Mesenchymal stem cell (in vitro differentiated cells and primary cell): ENCODE results near the gene FYN.

Experiments
- DNase-seq: peaks from one replicate; pipeline ENCODE4 v3.0.0-alpha.2; 2013
- H2AFZ ChIP-seq: one replicate; pipeline ENCODE4 v1.6.1; 2013; ENCODE audit warnings: low read depth, mild to moderate bottlenecking, control low read depth, inconsistent platforms, low read length, moderate library complexity
- H2AK5ac ChIP-seq: 2 replicates; pipeline ENCODE4 v1.6.1; 2013; ENCODE audit warnings: low read length, moderate library complexity, mild to moderate bottlenecking, inconsistent platforms; ENCODE audit not compliant: severe bottlenecking
- H2BK120ac ChIP-seq: one replicate; pipeline ENCODE4 v1.6.1; 2013; ENCODE audit warnings: low read depth, mild to moderate bottlenecking, inconsistent platforms, low read length, moderate library complexity
- H2BK12ac ChIP-seq, 2 experiments: one replicate each; pipeline ENCODE4 v1.6.1; 2013; ENCODE audit warnings: inconsistent platforms in 2 of 2, low read length in 2 of 2, mild to moderate bottlenecking in 2 of 2, moderate library complexity in 2 of 2, control low read depth in 1 of 2
- H2BK15ac ChIP-seq: one replicate; pipeline ENCODE4 v1.6.1; 2013; ENCODE audit warnings: mild to moderate bottlenecking, low read depth, inconsistent platforms; ENCODE audit not compliant: poor library complexity, severe bottlenecking
- H2BK5ac ChIP-seq: 2 replicates; pipeline ENCODE4 v1.6.1; 2013; ENCODE audit warnings: low read depth, mild to moderate bottlenecking, low read length, control low read depth, inconsistent platforms; ENCODE audit not compliant: poor library complexity, severe bottlenecking
- H3K14ac ChIP-seq, 2 experiments: one replicate each; pipeline ENCODE4 v1.6.1; 2013; ENCODE audit warnings: inconsistent platforms in 2 of 2, low read length in 2 of 2, control low read depth in 1 of 2, mild to moderate bottlenecking in 1 of 2, moderate library complexity in 1 of 2
- H3K18ac ChIP-seq, 2 experiments: one replicate each; pipeline ENCODE4 v1.6.1; 2013; ENCODE audit warnings: inconsistent platforms in 2 of 2, low read length in 2 of 2, control low read depth in 1 of 2, low read depth in 1 of 2, mild to moderate bottlenecking in 1 of 2
- H3K23ac ChIP-seq, 2 experiments: one replicate each; pipeline ENCODE4 v1.6.1; 2013; ENCODE audit warnings: inconsistent platforms in 2 of 2, low read length in 2 of 2, mild to moderate bottlenecking in 2 of 2, moderate library complexity in 2 of 2, control low read depth in 1 of 2
- H3K27ac ChIP-seq: 2 replicates; pipeline ENCODE4 v1.5.1; 2013; ENCODE audit warnings: mild to moderate bottlenecking, moderate library complexity, low read length, control low read depth, inconsistent platforms; ENCODE audit not compliant: poor library complexity, severe bottlenecking
- H3K27me3 ChIP-seq, 2 experiments: 2 replicates each; pipeline versions ENCODE4 v1.6.1 to v1.7.0; 2013; ENCODE audit warnings: low read length in 2 of 2, mild to moderate bottlenecking in 2 of 2, moderate library complexity in 2 of 2, control low read depth in 1 of 2, inconsistent platforms in 1 of 2; ENCODE audit not compliant: control insufficient read depth in 1 of 2, insufficient read depth in 1 of 2
- H3K36me3 ChIP-seq, 2 experiments: 2 replicates each; pipeline versions ENCODE4 v1.6.1 to v1.7.0; 2013; ENCODE audit warnings: low read length in 2 of 2, control low read depth in 1 of 2, inconsistent platforms in 1 of 2, low read depth in 1 of 2, mild to moderate bottlenecking in 1 of 2; ENCODE audit not compliant: insufficient read depth in 2 of 2, control insufficient read depth in 1 of 2
- H3K4ac ChIP-seq, 2 experiments: one replicate each; pipeline ENCODE4 v1.6.1; 2013; ENCODE audit warnings: inconsistent platforms in 2 of 2, low read length in 2 of 2, mild to moderate bottlenecking in 2 of 2, moderate library complexity in 2 of 2, control low read depth in 1 of 2, low read depth in 1 of 2
- H3K4me1 ChIP-seq: 2 replicates; pipeline ENCODE4 v1.6.1; 2013; ENCODE audit warnings: low read depth, low read length, control low read depth; ENCODE audit not compliant: control insufficient read depth, insufficient read depth
- H3K4me2 ChIP-seq: 2 replicates; pipeline ENCODE4 v1.6.1; 2013; ENCODE audit warnings: low read length, mild to moderate bottlenecking, inconsistent platforms; ENCODE audit not compliant: poor library complexity, severe bottlenecking
- H3K4me3 ChIP-seq, 2 experiments: 2 replicates each; pipeline versions ENCODE4 v1.5.1 to v1.7.0; 2013; ENCODE audit warnings: low read length in 2 of 2, mild to moderate bottlenecking in 2 of 2, control low read depth in 1 of 2, low read depth in 1 of 2; ENCODE audit not compliant: insufficient read depth in 1 of 2
- H3K79me1 ChIP-seq: replicated peaks from 2 replicates; pipeline ENCODE4 v1.6.1; 2013; ENCODE audit warnings: mild to moderate bottlenecking, control low read depth, low read length, inconsistent platforms; ENCODE audit not compliant: poor library complexity, severe bottlenecking
- H3K9ac ChIP-seq: 2 replicates; pipeline ENCODE4 v1.7.0; 2013; ENCODE audit warnings: mild to moderate bottlenecking, low read length, moderate library complexity
- H3K9me3 ChIP-seq: 2 replicates; pipeline ENCODE4 v1.7.0; 2013; ENCODE audit warnings: mild to moderate bottlenecking, low read length; ENCODE audit not compliant: control insufficient read depth
- H4K8ac ChIP-seq: one replicate; pipeline ENCODE4 v1.6.1; 2013; ENCODE audit warnings: inconsistent platforms, mild to moderate bottlenecking, low read length, moderate library complexity
- H4K91ac ChIP-seq: one replicate; pipeline ENCODE4 v1.6.1; 2013; ENCODE audit warnings: mild to moderate bottlenecking, low read length, inconsistent platforms
- WGBS: methylation state at CpG from one replicate; pipeline ENCODE4 v1.1.7; 2013; ENCODE audit warnings: mixed read lengths; 5-methylcytosine and 5-hydroxymethylcytosine counted together

The FYN gene

DNA sequence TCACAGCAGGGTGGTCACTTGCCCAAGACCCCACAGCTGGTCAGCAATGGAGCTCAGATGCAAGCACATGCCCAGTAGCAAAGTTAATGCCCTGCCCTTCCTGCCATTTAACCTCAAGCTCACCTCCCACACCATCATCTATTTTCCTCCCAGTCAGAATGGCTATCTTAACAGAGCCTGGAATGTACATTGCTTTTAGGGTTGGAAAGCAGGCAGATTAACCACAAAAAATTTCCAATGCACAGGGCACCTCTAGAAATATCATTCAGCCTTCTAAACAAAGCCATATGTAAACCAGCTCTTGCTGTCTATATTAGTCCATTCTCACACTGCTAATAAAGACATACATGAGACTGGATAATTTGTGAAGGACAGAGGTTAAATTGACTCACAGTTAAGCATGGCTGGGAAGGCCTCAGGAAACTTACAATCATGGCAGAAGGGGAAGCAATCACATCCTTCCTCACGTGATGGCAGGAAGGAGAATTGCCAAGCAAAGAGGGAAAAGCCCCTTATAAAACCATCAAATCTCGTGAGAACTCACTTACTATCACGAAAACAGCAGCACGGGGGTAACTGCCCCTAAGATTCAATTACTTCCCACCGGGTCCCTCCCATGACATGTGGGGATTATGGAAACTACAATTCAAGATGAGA, 106.9 kb downstream of the FYN start:
- 64% methylated on average over 1 of the region's 5 CpGs for WGBS
- Histone ChIP-seq H2BK15ac (no peak overlapping the region), H2BK12ac (peak overlapping the region in 1 of 2 experiments; percentile 59), H3K9me3 (no peaks in the 10 kb centered on the region), H3K36me3 (peaks cover 3 to 12% of the 10 kb centered on the region in 2 experiments), H3K4me2 (no peak overlapping the region), H3K4me3 (no peak overlapping the region), H3K14ac (no peak overlapping the region), H3K18ac (no peak overlapping the region), H2AFZ (no peak overlapping the region), H3K27me3 (no peaks in the 10 kb centered on the region), H4K91ac (no peak overlapping the region), H3K23ac (no peak overlapping the region), H3K79me1 (peaks cover 12% of the 10 kb centered on the region), H2BK5ac (no peak overlapping the region), H4K8ac (no peak overlapping the region), H3K4ac (no peak overlapping the region), H2AK5ac (no peak overlapping the region), H3K9ac (no peak overlapping the region), H3K27ac (no peak overlapping the region), H3K4me1 (peaks cover 13% of the 10 kb centered on the region), H2BK120ac (no peak overlapping the region)
- DNase-seq = no peak

DNA sequence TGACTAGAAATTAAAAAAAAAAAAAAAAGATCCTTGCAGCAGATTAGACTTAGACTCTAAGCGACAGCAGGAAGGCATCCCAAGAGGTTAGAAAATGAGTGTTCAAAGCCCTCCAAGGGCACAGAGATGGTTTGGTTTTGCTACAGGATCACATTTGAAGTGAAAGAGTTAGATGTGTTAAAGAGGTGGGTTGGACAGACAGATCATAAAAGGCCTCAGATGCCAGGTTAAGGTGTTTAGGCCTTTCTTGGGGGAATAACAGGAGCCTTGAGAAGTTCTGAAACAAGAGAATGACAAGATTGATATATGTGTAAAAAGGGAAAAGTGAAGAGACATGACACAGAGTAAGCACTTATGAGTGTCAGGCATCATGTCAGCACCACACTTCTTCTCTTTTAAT, 107.5 kb downstream of the FYN start:
- no peak overlapping the region for H4K91ac ChIP-seq
- no peak overlapping the region for H3K18ac ChIP-seq
- no peak overlapping the region for H2BK15ac ChIP-seq
- peaks cover 13% of the 10 kb centered on the region for H3K4me1 ChIP-seq
- no peak overlapping the region for H3K14ac ChIP-seq
- no peak for DNase-seq
- no peak overlapping the region for H3K4me2 ChIP-seq
- H3K9ac ChIP-seq = no peak overlapping the region
- H2BK120ac ChIP-seq = no peak overlapping the region
- H3K27ac ChIP-seq = no peak overlapping the region
- peaks cover 3 to 13% of the 10 kb centered on the region in 2 experiments for H3K36me3 ChIP-seq
- no peak overlapping the region for H3K4me3 ChIP-seq
- WGBS = 97% methylated on average over 1 of the region's 1 CpG
- no peak overlapping the region for H2AK5ac ChIP-seq
- H2AFZ ChIP-seq = no peak overlapping the region
- no peak overlapping the region for H2BK12ac ChIP-seq
- no peak overlapping the region for H2BK5ac ChIP-seq
- H3K23ac ChIP-seq = no peak overlapping the region
- H3K4ac ChIP-seq = no peak overlapping the region
- H3K27me3 ChIP-seq = no peaks in the 10 kb centered on the region
- no peak overlapping the region for H4K8ac ChIP-seq
- H3K9me3 ChIP-seq = no peaks in the 10 kb centered on the region
- peaks cover 12% of the 10 kb centered on the region for H3K79me1 ChIP-seq

DNA sequence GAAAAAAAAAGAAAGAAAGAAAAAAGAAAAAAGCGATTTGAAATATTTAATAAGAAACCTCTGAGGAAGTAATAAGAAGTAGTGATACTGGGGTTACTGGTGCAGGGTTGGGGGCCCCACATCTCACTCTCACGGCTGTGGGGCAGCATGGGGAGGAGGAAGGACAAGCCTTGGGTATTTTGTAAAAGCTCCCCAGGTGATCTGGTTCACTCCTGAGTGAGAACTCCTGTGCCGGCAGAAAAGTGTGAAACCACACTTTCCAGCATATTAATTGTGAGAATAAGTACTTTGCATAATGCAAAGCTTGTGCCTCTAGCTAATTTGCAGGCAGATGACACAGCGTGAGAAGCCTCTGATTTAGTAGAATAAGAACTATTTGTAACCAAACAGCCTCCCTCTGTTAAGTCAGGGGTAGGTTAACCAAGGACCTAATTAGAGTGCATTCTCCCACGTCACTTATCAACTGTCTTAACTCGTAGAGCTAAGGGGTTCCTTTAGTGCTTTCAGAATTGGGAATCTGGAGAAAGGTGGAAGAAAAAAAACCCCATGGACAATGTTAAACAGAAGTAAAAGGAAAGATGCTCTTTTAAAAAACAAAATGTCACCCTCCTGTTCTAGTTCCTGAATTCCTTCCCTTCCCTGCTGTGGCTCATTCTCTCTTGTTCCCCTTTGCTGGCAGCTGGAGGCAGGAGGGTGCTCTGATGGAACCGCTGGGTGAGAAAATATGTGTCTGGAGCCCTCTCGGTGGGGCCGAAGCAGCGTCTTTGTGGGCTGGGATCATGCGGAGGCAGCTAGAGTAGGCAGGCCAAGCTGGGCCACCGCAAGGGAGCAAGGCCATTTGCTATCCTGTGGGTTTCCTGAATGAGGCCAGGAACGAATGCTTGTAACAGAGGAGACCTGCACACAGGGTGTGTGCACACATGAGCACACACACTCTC, 108.7 kb downstream of the FYN start:
- no peak overlapping the region for H3K14ac ChIP-seq
- H3K4me3 ChIP-seq = no peak overlapping the region
- peak overlapping the region; percentile 13 to 47 for H3K4ac ChIP-seq
- H3K18ac ChIP-seq = peak overlapping the region; percentile 14 to 28
- H2BK5ac ChIP-seq = no peak overlapping the region
- H3K79me1 ChIP-seq = peaks cover 14% of the 10 kb centered on the region
- H3K9me3 ChIP-seq = no peaks in the 10 kb centered on the region
- H4K91ac ChIP-seq = peak overlapping the region; percentile 59
- peaks cover 3 to 9% of the 10 kb centered on the region in 2 experiments for H3K36me3 ChIP-seq
- peak overlapping the region; percentile 52 for H4K8ac ChIP-seq
- H3K9ac ChIP-seq = no peak overlapping the region
- DNase-seq = no peak
- no peak overlapping the region for H2AK5ac ChIP-seq
- no peak overlapping the region for H3K23ac ChIP-seq
- 60% methylated on average over 12 of the region's 13 CpGs for WGBS
- H2BK15ac ChIP-seq = no peak overlapping the region
- no peak overlapping the region for H2AFZ ChIP-seq
- H3K4me2 ChIP-seq = no peak overlapping the region
- no peaks in the 10 kb centered on the region for H3K27me3 ChIP-seq
- H3K27ac ChIP-seq = peak overlapping the region; percentile 28
- H2BK12ac ChIP-seq = no peak overlapping the region
- H2BK120ac ChIP-seq = no peak overlapping the region
- H3K4me1 ChIP-seq = peaks cover 13% of the 10 kb centered on the region

DNA sequence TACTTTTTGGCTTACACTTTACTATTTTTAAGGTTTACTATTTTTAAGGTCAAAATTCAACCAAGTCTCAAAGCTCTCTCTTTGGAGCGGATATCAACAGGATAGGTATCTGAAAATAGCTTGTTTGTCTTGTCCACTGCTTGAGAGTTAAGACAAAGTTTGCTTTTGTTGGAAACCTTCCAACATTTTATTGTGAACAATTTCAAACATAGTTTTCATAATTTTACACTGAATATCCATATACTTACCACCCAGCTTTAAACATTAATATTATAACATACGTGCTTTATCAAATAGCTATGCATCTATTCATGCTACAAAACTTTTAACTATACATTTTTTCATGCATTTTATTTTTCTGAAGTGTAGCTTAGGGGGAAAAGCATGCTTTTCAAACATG, 109.9 kb downstream of the FYN start:
- DNase-seq = no peak
- Histone ChIP-seq H3K4ac (no peak overlapping the region), H2AK5ac (no peak overlapping the region), H3K36me3 (peaks cover 3 to 9% of the 10 kb centered on the region in 2 experiments), H4K91ac (no peak overlapping the region), H3K27ac (no peak overlapping the region), H2BK15ac (no peak overlapping the region), H3K27me3 (no peaks in the 10 kb centered on the region), H3K23ac (no peak overlapping the region), H3K4me2 (no peak overlapping the region), H3K9ac (no peak overlapping the region), H2BK12ac (no peak overlapping the region), H3K9me3 (no peaks in the 10 kb centered on the region), H3K14ac (no peak overlapping the region), H2BK120ac (no peak overlapping the region), H3K4me3 (no peak overlapping the region), H2BK5ac (no peak overlapping the region), H3K18ac (no peak overlapping the region), H3K79me1 (peaks cover 22% of the 10 kb centered on the region), H4K8ac (no peak overlapping the region), H3K4me1 (peaks cover 16% of the 10 kb centered on the region), H2AFZ (no peak overlapping the region)
- 100% methylated on average over 1 of the region's 2 CpGs for WGBS
